ENCODE results near the gene SACM1L.
"Not testable (repeated sequence)": the region's sequence is repeated elsewhere in the genome, so short reads cannot be mapped to it uniquely, and the experiment has no call there.

SACM1L gene

GRCh38 chr3:45742461-45743089 lies 53.4 kb downstream of the SACM1L start:
- no peak for DNase-seq (ENCODE audit: low spot score)

GRCh38 chr3:45746165-45746776 lies 57.1 kb downstream of the SACM1L start:
- no peak for DNase-seq (ENCODE audit: low spot score)

GRCh38 chr3:45746777-45747622 lies 57.8 kb downstream of the SACM1L start:
- DNase-seq (ENCODE audit: low spot score) = no peak

- no peak for DNase-seq (ENCODE audit: low spot score)
Measured at GRCh38 chr3:45748068-45748467, 58.9 kb downstream of the SACM1L start.

GRCh38 chr3:45749036-45749600 lies 59.9 kb downstream of the SACM1L start:
- not testable (repeated sequence) for DNase-seq (ENCODE audit: low spot score)

GRCh38 chr3:45749880-45750279 lies 60.7 kb downstream of the SACM1L start:
- DNase-seq (ENCODE audit: low spot score) = no peak

GRCh38 chr3:45751537-45752242 lies 62.5 kb downstream of the SACM1L start:
- DNase-seq (ENCODE audit: low spot score) = no peak

GRCh38 chr3:45753095-45753494 lies 63.9 kb downstream of the SACM1L start:
- no peak for DNase-seq (ENCODE audit: low spot score)

GRCh38 chr3:45754461-45754860 lies 65.3 kb downstream of the SACM1L start:
- no peak for DNase-seq (ENCODE audit: low spot score)

GRCh38 chr3:45756055-45756454 lies 66.9 kb downstream of the SACM1L start:
- DNase-seq (ENCODE audit: low spot score) = no peak

- not testable (repeated sequence) for DNase-seq (ENCODE audit: low spot score)
Measured at GRCh38 chr3:45757141-45757540, 67.9 kb downstream of the SACM1L start.

- DNase-seq (ENCODE audit: low spot score) = no peak
Measured at GRCh38 chr3:45758871-45759270, 69.7 kb downstream of the SACM1L start.

- no peak for DNase-seq (ENCODE audit: low spot score)
Measured at GRCh38 chr3:45759851-45760250, 70.7 kb downstream of the SACM1L start.

- DNase-seq (ENCODE audit: low spot score) = peak; percentile 53
Measured at GRCh38 chr3:45760878-45761711, 71.9 kb downstream of the SACM1L start.

- no peak for DNase-seq (ENCODE audit: low spot score)
Measured at GRCh38 chr3:45761831-45762230, 72.6 kb downstream of the SACM1L start.

- DNase-seq (ENCODE audit: low spot score) = no peak
Measured at GRCh38 chr3:45762647-45763302, 73.6 kb downstream of the SACM1L start.

GRCh38 chr3:45763303-45763675 lies 74.1 kb downstream of the SACM1L start:
- no peak for DNase-seq (ENCODE audit: low spot score)

- DNase-seq (ENCODE audit: low spot score) = no peak
Measured at GRCh38 chr3:45765266-45765851, 76.2 kb downstream of the SACM1L start.

- DNase-seq (ENCODE audit: low spot score) = no peak
Measured at GRCh38 chr3:45765958-45766357, 76.8 kb downstream of the SACM1L start.

GRCh38 chr3:45771166-45771775 lies 82.1 kb downstream of the SACM1L start:
- DNase-seq (ENCODE audit: low spot score) = no peak
